Transverse colon (tissue), 4 donors: ENCODE results near the gene EHBP1L1. TPM values are rescaled to one million over a fixed set of nuclear protein-coding genes. Genes with fewer than 3 reads are reported as not detected.

ENCODE experiments used
- DNase-seq: peaks from one replicate; pipeline ENCODE4 v3.0.0-alpha.2; 2019
- H3K27ac ChIP-seq, 4 donors: fragments of 200-600 bp; sonication (generic); 2 replicates each; pipeline ENCODE4 v1.5.1; 2016 to 2018; ENCODE audit warnings: inconsistent platforms in 4 of 4
- H3K27me3 ChIP-seq: fragments of 200-600 bp; sonication (generic); 2 replicates; pipeline ENCODE4 v1.5.1; 2017; ENCODE audit warnings: inconsistent platforms
- H3K36me3 ChIP-seq, 4 donors: fragments of 200-600 bp; sonication (generic); 2 replicates each; pipeline ENCODE4 v1.5.1; 2017 to 2019; ENCODE audit warnings: inconsistent platforms in 4 of 4
- H3K4me1 ChIP-seq, 4 donors: fragments of 200-600 bp; sonication (generic); 2 replicates each; pipeline ENCODE4 v1.5.1; 2017 to 2020; ENCODE audit warnings: inconsistent platforms in 4 of 4
- H3K4me3 ChIP-seq, 4 donors: fragments of 200-600 bp; sonication (generic); 1 replicate in 1 of 4; 2 replicates in 3 of 4; pipeline versions ENCODE4 v1.5.1 to v1.6.1; 2017 to 2019; ENCODE audit warnings: inconsistent platforms in 4 of 4
- H3K9me3 ChIP-seq, 2 donors: fragments of 200-600 bp; sonication (generic); 2 replicates each; pipeline ENCODE4 v1.5.1; 2017 to 2019; ENCODE audit warnings: inconsistent platforms in 2 of 2
- CTCF ChIP-seq, 5 experiments: fragments of 200-600 bp in 3 of 5; fragments of 450-650 bp in 2 of 5; sonication (generic) in 3 of 5; IDR thresholded peaks; 1 replicate in 2 of 5; 2 replicates in 3 of 5; pipeline ENCODE4 v1.5.1; 2016 to 2017; ENCODE audit warnings: antibody characterized with exemption in 5 of 5, inconsistent platforms in 3 of 5, mild to moderate bottlenecking in 2 of 5, moderate library complexity in 1 of 5
- EP300 ChIP-seq: sonication (generic); formaldehyde crosslinking; IDR thresholded peaks from one replicate; pipeline ENCODE4 v1.6.1; 2017; ENCODE audit warnings: antibody characterized with exemption, low read depth
- POLR2A ChIP-seq: fragments of 450-650 bp; IDR thresholded peaks from one replicate; pipeline ENCODE4 v1.6.1; 2016; ENCODE audit warnings: antibody characterized with exemption, mild to moderate bottlenecking, moderate library complexity
- POLR2AphosphoS5 ChIP-seq, 3 donors: sonication (generic); formaldehyde crosslinking; IDR thresholded peaks; one replicate each; pipeline ENCODE4 v1.6.1; 2016; ENCODE audit warnings: antibody characterized with exemption in 3 of 3
- WGBS, 2 donors: methylation state at CpG; one replicate each; pipeline ENCODE4 v1.1.5; 2018; ENCODE audit warnings: low coverage in 1 of 2; 5-methylcytosine and 5-hydroxymethylcytosine counted together
- in situ Hi-C, 4 donors: fragments of 200-750 bp; cut with MboI; loops; one replicate each; pipeline versions ENCODE4 v1.15.0 to v1.15.1; 2017; ENCODE audit warnings: low sequenced_read_pairs in 3 of 4, low pct_ligation_motif_present in 1 of 4, low pct_unique_long_range_greater_than_20kb in 1 of 4
- intact Hi-C: fragments of 100-400 bp; cut with DNase I; formaldehyde crosslinking; loops from one replicate; pipeline ENCODE4 v1.15.1; 2023; ENCODE audit warnings: low total_unique reads
- total RNA-seq, 4 donors: library from RNA; depleted of rRNA; stranded (reverse); fragments of >200 nt; gene quantifications; one replicate each; pipeline ENCODE4 v1.1.0, GENCODE V29; 2016

EHBP1L1 gene
- total RNA-seq, 4 donors from 2014 or later: 90.2 to 215 (median 106) TPM

- Histone ChIP-seq H3K4me1 (peaks cover 6 to 15% (median 13%) of the 10 kb centered on the region in 4 donors), H3K27me3 (no peaks in the 10 kb centered on the region), H3K9me3 (no peaks in the 10 kb centered on the region), H3K27ac (no peak overlapping the region), H3K36me3 (peaks cover 0 to 23% (median 11%) of the 10 kb centered on the region in 4 donors), H3K4me3 (no peak overlapping the region)
- 81% methylated on average over 5 of the region's 5 CpGs; no CpG with 5 or more reads in 1 of the 2 donors for WGBS, 2 donors
- no peak for DNase-seq
- TF ChIP-seq POLR2A: no peak
- TF ChIP-seq POLR2AphosphoS5 (IDR thresholded peaks at IDR 0.05): no peak
- TF ChIP-seq EP300: no peak
- TF ChIP-seq CTCF (IDR thresholded peaks at IDR 0.05): no peak
- in situ Hi-C loops: no loop called here
- intact Hi-C loops: no loop called here
Measured at GRCh38 chr11:65530157-65530496, 45.7 kb upstream of the EHBP1L1 start.

- intact Hi-C loops (no loop called here), in situ Hi-C loops (no loop called here)
- Histone ChIP-seq H3K27me3 (no peaks in the 10 kb centered on the region), H3K4me1 (no peaks in the 10 kb centered on the region), H3K4me3 (no peak overlapping the region), H3K9me3 (no peaks in the 10 kb centered on the region), H3K27ac (no peak overlapping the region), H3K36me3 (peaks cover 0 to 23% (median 11%) of the 10 kb centered on the region in 4 donors)
- 93% methylated on average over 14 of the region's 15 CpGs; no CpG with 5 or more reads in 1 of the 2 donors for WGBS, 2 donors
- DNase-seq: no peak
- TF ChIP-seq CTCF (IDR thresholded peaks at IDR 0.05) (no peak), EP300 (no peak), POLR2A (no peak), POLR2AphosphoS5 (IDR thresholded peaks at IDR 0.05) (no peak)
Measured at GRCh38 chr11:65532388-65533064, 43.3 kb upstream of the EHBP1L1 start.

GRCh38 chr11:65535102-65535501, 40.8 kb upstream of the EHBP1L1 start:
- DNase-seq: no peak
- Histone ChIP-seq H3K4me3 (no peak overlapping the region), H3K9me3 (no peaks in the 10 kb centered on the region), H3K4me1 (peaks cover 5 to 8% (median 7%) of the 10 kb centered on the region in 4 donors), H3K36me3 (peaks cover 0 to 35% (median 11%) of the 10 kb centered on the region in 4 donors), H3K27ac (no peak overlapping the region), H3K27me3 (no peaks in the 10 kb centered on the region)
- WGBS, 2 donors: 88% methylated on average over 9 of the region's 9 CpGs; no CpG with 5 or more reads in 1 of the 2 donors
- TF ChIP-seq POLR2A (no peak), EP300 (no peak), POLR2AphosphoS5 (IDR thresholded peaks at IDR 0.05) (no peak), CTCF (IDR thresholded peaks at IDR 0.05) (no peak)
- in situ Hi-C loops: no loop called here
- intact Hi-C loops: loop anchor here (5.0 kb wide), 1 partner anchor 853 kb away; no protein-coding TSS in a partner anchor

- in situ Hi-C loops: no loop called here
- Histone ChIP-seq H3K4me1 (peaks cover 12 to 16% (median 14%) of the 10 kb centered on the region in 4 donors), H3K9me3 (no peaks in the 10 kb centered on the region), H3K36me3 (peaks cover 0 to 26% (median 7%) of the 10 kb centered on the region in 4 donors), H3K27me3 (no peaks in the 10 kb centered on the region), H3K27ac (no peak overlapping the region), H3K4me3 (no peak overlapping the region)
- DNase-seq: no peak
- intact Hi-C loops: loop anchor here (5.0 kb wide), 1 partner anchor 854 kb away; no protein-coding TSS in a partner anchor
- TF ChIP-seq CTCF (IDR thresholded peaks at IDR 0.05) (no peak), POLR2AphosphoS5 (IDR thresholded peaks at IDR 0.05) (no peak), POLR2A (no peak), EP300 (no peak)
- 80% methylated on average over 12 of the region's 12 CpGs; no CpG with 5 or more reads in 1 of the 2 donors for WGBS, 2 donors
Measured at GRCh38 chr11:65536412-65537295, 39.2 kb upstream of the EHBP1L1 start.
